ENCODE measurements around the gene ZNRF3.
"Not testable (repeated sequence)": the region's sequence is repeated elsewhere in the genome, so short reads cannot be mapped to it uniquely, and the experiment has no call there.

ZNRF3 gene

DNA sequence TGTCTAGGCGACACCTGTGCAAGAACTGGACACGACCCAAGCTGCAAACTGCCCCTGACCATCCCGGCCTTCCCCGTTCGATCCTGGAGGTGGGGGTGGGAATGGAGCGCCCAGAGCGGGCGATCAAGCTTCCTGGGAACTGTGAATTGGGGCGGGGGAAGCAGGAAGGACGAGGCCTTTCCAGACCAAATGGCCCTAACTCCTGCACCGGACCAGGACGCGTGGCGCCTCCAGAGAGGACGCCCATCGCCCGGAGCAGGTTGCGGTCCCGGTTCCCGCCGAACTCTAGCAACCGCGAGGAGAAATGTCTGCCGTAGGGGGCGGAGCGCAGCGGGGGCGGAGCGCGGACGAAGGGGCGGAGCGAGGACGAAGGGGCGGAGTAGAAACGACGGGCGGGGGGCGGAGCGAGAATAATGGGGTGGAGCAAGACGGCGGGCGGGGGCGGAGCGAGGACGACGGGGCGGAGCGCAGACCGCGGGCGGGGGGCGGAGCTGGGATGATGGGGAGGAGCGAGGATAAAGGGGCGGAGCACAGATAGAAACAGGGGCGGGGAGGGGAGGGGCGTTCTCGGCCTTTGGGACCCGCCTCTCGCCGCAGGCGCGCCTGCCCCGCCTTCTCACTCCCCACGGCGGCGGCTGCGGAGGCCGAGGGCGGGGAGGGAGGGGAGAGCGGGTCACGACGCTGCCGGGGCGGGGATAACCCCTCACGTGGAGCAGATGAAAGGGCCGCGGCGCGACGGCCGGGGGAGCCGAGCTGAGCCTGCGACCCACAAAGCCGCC lies at the start of gene ZNRF3:
Gene ZNRF3, plus strand, starts transcription at position 695 of the 779 bp plus-strand sequence. CDS start 195 bp downstream, outside the sequence.
- in situ Hi-C loops (cut with HindIII; ENCODE audit: low pct_ligation_motif_present, low pct_unique_long_range_greater_than_20kb, low sequenced_read_pairs), result no loop called here
- peak; percentile 83 for DNase-seq

GRCh38 chr22:28835630-28836189 lies 47.7 kb upstream of the ZNRF3 start:
- in situ Hi-C loops (cut with HindIII; ENCODE audit: low pct_ligation_motif_present, low pct_unique_long_range_greater_than_20kb, low sequenced_read_pairs), result no loop called here
- no peak for DNase-seq

DNA sequence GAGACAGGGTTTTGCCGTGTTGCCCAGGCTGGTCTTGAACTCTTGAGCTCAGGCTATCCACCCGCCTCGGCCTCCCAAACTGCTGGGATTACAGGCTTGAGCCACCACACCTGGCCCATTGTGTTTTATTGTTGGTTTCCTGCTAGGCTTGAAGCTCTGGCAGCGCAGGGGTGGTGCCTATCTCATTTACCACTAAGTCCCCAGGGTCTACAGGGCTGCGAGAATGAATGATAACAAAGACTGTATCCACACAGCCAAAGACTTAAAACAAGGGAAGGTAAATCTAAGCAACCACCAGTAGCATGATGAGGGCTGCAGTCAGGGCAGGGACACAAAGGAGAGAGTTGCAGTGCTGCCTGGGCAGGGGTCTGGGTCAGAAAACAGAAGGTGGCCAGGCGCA lies 45.7 kb upstream of the ZNRF3 start:
- DNase-seq, result no peak
- in situ Hi-C loops (cut with HindIII; ENCODE audit: low pct_ligation_motif_present, low pct_unique_long_range_greater_than_20kb, low sequenced_read_pairs), result no loop called here

DNA sequence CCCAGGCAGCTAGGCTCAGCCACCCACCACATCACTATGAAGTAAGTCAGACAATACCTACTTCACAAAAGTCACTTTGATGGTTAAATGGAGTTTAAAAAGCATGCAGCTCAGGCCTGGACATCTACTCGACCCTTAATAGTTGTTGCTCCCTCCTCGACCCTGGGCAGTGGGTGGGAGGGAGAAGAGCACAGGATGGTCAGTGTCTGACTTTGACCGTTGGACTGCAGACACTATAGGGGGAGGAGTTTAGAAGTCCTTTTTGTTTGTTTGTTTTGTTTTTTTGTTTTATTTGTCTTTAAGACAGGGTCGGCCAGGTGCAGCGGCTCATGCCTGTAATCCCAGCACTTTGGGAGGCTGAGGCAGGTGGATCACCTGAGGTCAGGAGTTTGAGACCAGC lies 44.4 kb upstream of the ZNRF3 start:
- in situ Hi-C loops (cut with HindIII; ENCODE audit: low pct_ligation_motif_present, low pct_unique_long_range_greater_than_20kb, low sequenced_read_pairs), result no loop called here
- no peak for DNase-seq

DNA sequence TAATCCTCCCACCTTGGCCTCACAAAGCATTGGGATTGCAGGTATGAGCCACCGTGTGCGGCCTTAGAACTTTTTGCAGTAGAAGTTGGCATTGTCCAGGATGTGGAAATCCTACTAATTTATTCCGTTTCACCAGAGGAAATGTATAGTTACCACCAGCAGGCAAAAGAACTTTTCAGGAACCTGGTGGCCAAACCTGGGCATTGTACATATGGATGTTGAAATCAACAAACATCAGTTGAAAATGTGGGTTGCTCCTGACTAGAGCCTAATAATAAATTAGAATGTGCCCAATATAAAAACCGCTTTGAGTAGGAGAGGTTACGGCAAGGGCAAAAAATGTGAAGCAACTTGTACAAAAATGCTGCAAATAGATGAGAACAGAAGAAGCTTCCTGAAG lies 42.3 kb upstream of the ZNRF3 start:
- DNase-seq, result no peak
- in situ Hi-C loops (cut with HindIII; ENCODE audit: low pct_ligation_motif_present, low pct_unique_long_range_greater_than_20kb, low sequenced_read_pairs), result no loop called here

GRCh38 chr22:28843633-28844032 lies 39.7 kb upstream of the ZNRF3 start:
- no peak for DNase-seq
- in situ Hi-C loops (cut with HindIII; ENCODE audit: low pct_ligation_motif_present, low pct_unique_long_range_greater_than_20kb, low sequenced_read_pairs), result no loop called here

DNA sequence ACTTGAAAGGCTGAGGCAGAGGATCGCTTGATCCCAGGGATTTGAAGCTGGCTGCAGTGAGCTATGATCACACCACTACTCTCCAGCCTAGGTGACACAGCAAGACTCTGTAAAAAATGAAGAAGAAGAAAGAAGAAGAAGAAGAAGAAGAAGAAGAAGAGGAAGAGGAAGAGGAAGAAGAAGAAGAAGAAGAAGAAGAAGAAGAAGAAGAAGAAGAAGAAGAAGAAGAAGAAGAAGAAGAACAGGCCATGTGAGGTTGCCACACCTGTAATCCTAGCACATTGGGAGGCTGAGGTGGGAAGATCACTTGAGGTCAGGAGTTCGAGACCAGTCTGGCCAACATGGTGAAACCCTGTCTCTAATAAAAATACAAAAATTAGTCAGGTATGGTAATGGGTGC lies 39.1 kb upstream of the ZNRF3 start:
- DNase-seq; in situ Hi-C loops (cut with HindIII; ENCODE audit: low pct_ligation_motif_present, low pct_unique_long_range_greater_than_20kb, low sequenced_read_pairs): not testable (repeated sequence)

- no peak for DNase-seq
- in situ Hi-C loops (cut with HindIII; ENCODE audit: low pct_ligation_motif_present, low pct_unique_long_range_greater_than_20kb, low sequenced_read_pairs), result no loop called here
These were observed 36.4 kb upstream of the ZNRF3 start for GRCh38 chr22:28846994-28847393.

DNA sequence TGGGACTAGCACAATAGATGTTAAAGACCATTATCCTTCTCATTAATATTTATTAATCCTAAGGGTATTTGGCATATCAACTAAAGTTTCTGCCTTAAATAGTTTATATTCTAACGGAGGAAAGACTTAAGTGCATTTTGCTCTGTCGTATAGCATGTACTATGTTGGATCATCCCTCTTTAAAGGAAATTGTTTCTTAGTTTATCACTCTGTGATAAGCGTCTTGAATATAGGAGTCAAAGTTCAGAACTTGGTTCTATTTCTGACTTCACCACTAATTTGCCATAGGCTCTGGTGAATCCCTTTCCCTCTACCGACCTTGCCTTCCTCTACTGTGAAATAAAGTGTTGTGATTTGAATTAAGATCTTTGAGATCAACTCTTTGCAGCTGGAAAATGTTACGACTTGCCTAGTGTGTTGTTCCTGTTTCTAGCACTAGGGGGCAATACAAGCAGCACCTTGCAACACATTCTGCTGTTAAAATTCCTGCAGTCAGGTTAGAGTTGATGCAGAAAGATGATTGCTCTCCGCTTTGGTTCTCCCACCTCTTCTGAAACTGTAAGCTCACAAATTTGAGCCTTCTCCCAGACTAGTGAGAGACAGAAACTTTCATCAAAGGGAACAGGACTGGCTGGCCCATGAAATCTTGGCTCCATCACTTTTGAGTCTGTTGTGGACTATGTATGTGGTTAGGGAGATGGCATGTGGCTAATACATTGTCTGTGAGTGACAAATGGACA lies 27.8 kb upstream of the ZNRF3 start:
- in situ Hi-C loops (cut with HindIII; ENCODE audit: low pct_ligation_motif_present, low pct_unique_long_range_greater_than_20kb, low sequenced_read_pairs), result no loop called here
- peak; percentile 58 for DNase-seq

GRCh38 chr22:28856095-28856455 lies 27.3 kb upstream of the ZNRF3 start:
- no peak for DNase-seq
- in situ Hi-C loops (cut with HindIII; ENCODE audit: low pct_ligation_motif_present, low pct_unique_long_range_greater_than_20kb, low sequenced_read_pairs), result no loop called here

DNA sequence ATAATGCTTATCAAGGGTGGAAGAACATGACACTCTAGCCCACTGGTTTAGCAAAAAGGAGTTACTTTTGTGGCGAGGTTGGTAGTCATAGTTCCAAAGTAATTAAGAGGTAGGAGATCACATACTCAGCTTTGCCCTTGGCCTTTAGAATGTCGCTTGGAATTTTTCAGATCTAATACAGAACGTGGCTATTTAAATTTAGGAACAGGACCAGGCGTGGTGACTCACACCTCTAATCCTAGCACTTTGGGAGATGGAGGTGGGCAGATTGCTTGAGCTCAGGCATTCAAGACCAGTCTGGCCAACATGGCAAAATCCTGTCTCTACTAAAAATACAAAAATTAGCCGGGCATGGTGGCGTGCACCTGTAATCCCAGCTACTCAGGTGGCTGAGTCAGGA lies 26.1 kb upstream of the ZNRF3 start:
- in situ Hi-C loops (cut with HindIII; ENCODE audit: low pct_ligation_motif_present, low pct_unique_long_range_greater_than_20kb, low sequenced_read_pairs), result no loop called here
- DNase-seq, result no peak

DNA sequence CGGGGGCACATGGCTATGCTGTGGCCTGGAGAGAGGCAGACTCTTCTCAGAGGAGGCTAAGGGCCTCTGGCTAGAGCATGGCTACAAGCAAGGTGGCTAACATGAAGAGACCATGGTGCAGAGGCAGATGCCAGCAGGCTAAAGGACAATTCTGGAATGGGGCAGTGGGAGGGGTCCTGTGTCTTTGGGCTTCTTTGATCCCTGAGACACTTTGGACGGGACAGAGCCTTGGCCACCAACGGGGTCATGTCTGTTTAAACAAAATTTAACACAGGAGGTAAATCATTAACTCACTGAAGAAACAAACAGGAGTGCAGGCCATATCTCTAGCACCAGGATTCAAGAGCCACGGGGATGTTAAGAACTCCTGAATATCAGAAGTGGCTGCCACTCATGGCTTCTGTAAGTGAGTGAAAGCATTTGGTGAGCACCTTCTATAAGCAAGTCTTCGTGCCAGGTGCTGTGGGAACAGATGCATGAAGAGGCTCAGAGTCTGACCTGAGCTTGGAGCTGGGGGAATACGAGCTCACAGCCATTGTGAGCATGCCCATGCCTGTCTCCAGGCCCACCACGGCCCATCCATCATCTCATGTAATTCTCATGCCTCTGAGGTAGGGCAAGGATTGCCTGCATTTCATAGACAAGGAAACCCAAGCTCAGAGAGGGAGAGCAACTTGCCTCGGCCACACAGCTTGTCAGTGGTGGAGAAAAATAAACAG lies 18.3 kb upstream of the ZNRF3 start:
- DNase-seq, result no peak
- in situ Hi-C loops (cut with HindIII; ENCODE audit: low pct_ligation_motif_present, low pct_unique_long_range_greater_than_20kb, low sequenced_read_pairs), result no loop called here

- no peak for DNase-seq
- in situ Hi-C loops (cut with HindIII; ENCODE audit: low pct_ligation_motif_present, low pct_unique_long_range_greater_than_20kb, low sequenced_read_pairs), result no loop called here
These were observed 16.2 kb upstream of the ZNRF3 start for GRCh38 chr22:28867191-28867590.

GRCh38 chr22:28868389-28868788 lies 15.0 kb upstream of the ZNRF3 start:
- in situ Hi-C loops (cut with HindIII; ENCODE audit: low pct_ligation_motif_present, low pct_unique_long_range_greater_than_20kb, low sequenced_read_pairs), result not testable (repeated sequence)

GRCh38 chr22:28869736-28870135 lies 13.6 kb upstream of the ZNRF3 start:
- in situ Hi-C loops (cut with HindIII; ENCODE audit: low pct_ligation_motif_present, low pct_unique_long_range_greater_than_20kb, low sequenced_read_pairs), result no loop called here
- DNase-seq, result no peak

More at GRCh38 chr22:28868389-28868788, 15.0 kb upstream of the ZNRF3 start:
- DNase-seq, result not testable (repeated sequence)

GRCh38 chr22:28873183-28873963 lies 10.0 kb upstream of the ZNRF3 start:
- DNase-seq, result no peak
- in situ Hi-C loops (cut with HindIII; ENCODE audit: low pct_ligation_motif_present, low pct_unique_long_range_greater_than_20kb, low sequenced_read_pairs), result no loop called here

- DNase-seq, result no peak
- in situ Hi-C loops (cut with HindIII; ENCODE audit: low pct_ligation_motif_present, low pct_unique_long_range_greater_than_20kb, low sequenced_read_pairs), result no loop called here
These were observed 9.3 kb upstream of the ZNRF3 start for GRCh38 chr22:28874061-28874460.

DNA sequence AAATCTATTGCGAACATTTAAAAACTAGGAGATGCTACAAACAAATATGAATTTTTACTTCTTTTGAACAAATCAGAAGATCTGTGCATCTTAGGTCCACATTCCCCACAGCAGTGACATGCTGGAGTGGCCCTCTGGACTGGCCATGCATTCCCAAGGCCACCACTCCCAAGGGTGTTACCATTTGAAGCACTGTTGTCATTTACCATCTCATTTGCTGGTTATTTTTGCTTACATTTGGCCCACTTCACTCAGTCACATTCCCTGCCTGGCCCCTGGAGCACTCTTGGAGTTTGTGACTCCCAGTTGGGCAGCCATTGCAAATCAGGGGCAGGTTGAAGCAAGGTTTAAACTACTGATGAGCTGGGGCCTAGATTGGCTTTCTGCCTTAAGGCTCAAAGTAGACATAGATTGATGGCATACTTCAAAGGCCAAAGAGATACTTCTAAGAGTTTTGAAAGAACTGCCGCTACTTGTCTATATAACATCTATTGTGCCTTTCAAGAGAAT lies 8.5 kb upstream of the ZNRF3 start:
- in situ Hi-C loops (cut with HindIII; ENCODE audit: low pct_ligation_motif_present, low pct_unique_long_range_greater_than_20kb, low sequenced_read_pairs), result no loop called here
- DNase-seq, result no peak
